HFF-Myc (cell line): Measurements from ENCODE around the gene STEAP3.

Source experiments
- DNase-seq: peaks from one replicate; pipeline ENCODE4 v3.0.0-alpha.2; 2011; ENCODE audit warnings: low read depth; ENCODE audit errors: extremely low read depth
- H3K4me3 ChIP-seq: replicated peaks from 2 replicates; pipeline ENCODE4 v1.5.1; 2011; ENCODE audit warnings: low read depth, mild to moderate bottlenecking, control low read depth, low read length
- TF ChIP-seq, protein P1 (sequence below): IDR thresholded peaks from 2 replicates; pipeline ENCODE4 v1.5.1; 2012; ENCODE audit warnings: mild to moderate bottlenecking, low read depth, low read length, control low read depth; ENCODE audit errors: missing control alignments

The STEAP3 gene

DNA sequence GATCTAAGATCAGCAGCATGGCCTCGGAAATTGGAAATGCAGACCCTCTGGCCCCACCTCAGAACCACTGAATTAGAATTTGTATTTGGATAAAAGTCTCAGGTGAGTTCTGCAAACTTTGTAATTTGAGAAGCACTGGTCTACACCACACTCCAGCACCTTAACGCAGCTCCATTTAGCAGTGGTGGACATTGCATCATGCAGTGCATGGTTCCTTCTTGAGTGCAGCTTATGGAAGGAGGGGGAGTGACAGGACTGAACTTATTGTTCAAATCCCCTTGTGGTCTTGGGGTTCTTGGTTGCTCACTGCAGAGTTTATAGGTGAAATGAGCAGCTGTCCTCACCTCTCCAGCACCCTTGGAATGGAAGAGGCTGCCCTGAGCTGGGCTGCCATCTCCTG lies 17.4 kb upstream of the STEAP3 start:
- DNase-seq: no peak
- TF ChIP-seq, protein P1, sequence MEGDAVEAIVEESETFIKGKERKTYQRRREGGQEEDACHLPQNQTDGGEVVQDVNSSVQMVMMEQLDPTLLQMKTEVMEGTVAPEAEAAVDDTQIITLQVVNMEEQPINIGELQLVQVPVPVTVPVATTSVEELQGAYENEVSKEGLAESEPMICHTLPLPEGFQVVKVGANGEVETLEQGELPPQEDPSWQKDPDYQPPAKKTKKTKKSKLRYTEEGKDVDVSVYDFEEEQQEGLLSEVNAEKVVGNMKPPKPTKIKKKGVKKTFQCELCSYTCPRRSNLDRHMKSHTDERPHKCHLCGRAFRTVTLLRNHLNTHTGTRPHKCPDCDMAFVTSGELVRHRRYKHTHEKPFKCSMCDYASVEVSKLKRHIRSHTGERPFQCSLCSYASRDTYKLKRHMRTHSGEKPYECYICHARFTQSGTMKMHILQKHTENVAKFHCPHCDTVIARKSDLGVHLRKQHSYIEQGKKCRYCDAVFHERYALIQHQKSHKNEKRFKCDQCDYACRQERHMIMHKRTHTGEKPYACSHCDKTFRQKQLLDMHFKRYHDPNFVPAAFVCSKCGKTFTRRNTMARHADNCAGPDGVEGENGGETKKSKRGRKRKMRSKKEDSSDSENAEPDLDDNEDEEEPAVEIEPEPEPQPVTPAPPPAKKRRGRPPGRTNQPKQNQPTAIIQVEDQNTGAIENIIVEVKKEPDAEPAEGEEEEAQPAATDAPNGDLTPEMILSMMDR: no peak
- no peak overlapping the region for H3K4me3 ChIP-seq

GRCh38 chr2:119207447-119207846 lies 16.2 kb upstream of the STEAP3 start:
- TF ChIP-seq, protein P1: no peak
- H3K4me3 ChIP-seq: no peak overlapping the region
- no peak for DNase-seq

- H3K4me3 ChIP-seq: no peak overlapping the region
- no peak for DNase-seq
- TF ChIP-seq, protein P1: no peak
These were observed 14.8 kb upstream of the STEAP3 start for GRCh38 chr2:119208791-119209203.

- no peak for DNase-seq
- TF ChIP-seq, protein P1: no peak
- H3K4me3 ChIP-seq: no peak overlapping the region
These were observed 11.4 kb upstream of the STEAP3 start for GRCh38 chr2:119212139-119212800.

DNA sequence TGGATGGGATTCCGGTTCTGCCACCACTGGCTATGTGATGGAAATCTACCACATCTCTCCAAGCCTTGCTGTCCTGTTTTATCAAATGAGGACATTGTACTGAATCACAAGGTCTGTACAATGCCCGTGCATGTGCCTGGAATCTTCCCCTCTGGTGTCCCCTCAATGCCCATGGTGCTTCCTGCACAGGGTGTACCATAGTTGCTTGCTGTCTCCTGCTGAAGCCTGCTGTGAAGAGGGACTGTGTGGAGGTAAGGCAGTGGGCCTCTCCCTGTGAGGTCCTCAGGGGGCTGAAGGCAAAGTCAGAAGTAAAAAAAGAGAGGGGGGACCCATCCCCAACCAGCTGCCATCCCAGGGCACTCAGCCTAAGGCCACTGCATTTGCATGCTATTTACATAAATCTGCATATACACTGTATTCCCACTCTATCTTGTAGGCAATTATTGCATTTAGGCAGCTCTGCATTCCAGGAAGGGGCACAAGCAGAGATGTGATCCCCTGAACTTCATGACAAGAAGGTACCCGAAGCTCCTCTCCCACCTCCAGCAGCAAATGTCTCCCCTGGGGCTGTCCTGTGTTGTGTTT lies 9.1 kb upstream of the STEAP3 start:
- no peak for DNase-seq
- TF ChIP-seq, protein P1: no peak
- no peak overlapping the region for H3K4me3 ChIP-seq

GRCh38 chr2:119216994-119217393 lies 6.6 kb upstream of the STEAP3 start:
- TF ChIP-seq, protein P1: no peak
- DNase-seq: no peak
- no peak overlapping the region for H3K4me3 ChIP-seq
